ENCODE measurements around the gene MVB12B.

DNA sequence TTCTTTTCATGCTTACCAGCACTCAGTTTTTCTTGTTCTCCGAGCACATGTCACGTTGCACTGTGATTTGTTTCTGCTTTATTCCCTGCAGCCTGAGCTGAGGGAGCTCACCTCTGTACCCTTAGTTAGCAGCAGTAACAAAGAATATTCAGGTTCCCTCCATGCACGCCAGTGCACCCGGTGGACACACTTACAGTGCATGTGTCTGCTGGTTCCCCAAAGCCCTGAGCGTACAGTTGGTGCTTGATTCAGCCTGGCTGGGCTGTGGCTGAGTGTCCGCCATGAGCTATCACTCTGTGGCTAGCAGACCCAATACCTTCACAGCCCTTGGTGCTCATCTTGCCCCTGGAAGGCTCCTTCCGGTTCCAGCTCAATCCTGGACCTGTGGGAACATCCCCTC, 93.5 kb downstream of the MVB12B start:
- TF ChIP-seq CTCF (IDR thresholded peaks at IDR 0.05) (no peak), POLR2AphosphoS5 (IDR thresholded peaks at IDR 0.05; ENCODE audit: low read depth, low read length) (no peak), REST (IDR thresholded peaks at IDR 0.05; ENCODE audit: insufficient read depth in 1 of 2, low read depth in 2 of 2, low read length in 1 of 2) (no peak)
